ENCODE data around the gene PARN.

PARN gene

GRCh38 chr16:14472357-14472756, 157.7 kb downstream of the PARN start:
- no peaks in the 10 kb centered on the region for H3K9me3 ChIP-seq (ENCODE audit: low read length)
- H3K27ac ChIP-seq (ENCODE audit: low read depth, low read length), result no peak overlapping the region
- no peaks in the 10 kb centered on the region for H3K4me1 ChIP-seq (ENCODE audit: insufficient read depth, low read length)
- H3K27me3 ChIP-seq (ENCODE audit: control insufficient read depth in 1 of 2, insufficient read depth in 2 of 2, low read length in 2 of 2), result no peaks in the 10 kb centered on the region
- no peak overlapping the region for H3K4me3 ChIP-seq (ENCODE audit: low read depth in 1 of 2, low read length in 2 of 2)
- H3K9ac ChIP-seq (ENCODE audit: low read length), result no peak overlapping the region
- H3K36me3 ChIP-seq (ENCODE audit: insufficient read depth, low read length), result no peaks in the 10 kb centered on the region

GRCh38 chr16:14470788-14471187, 159.3 kb downstream of the PARN start:
- Histone ChIP-seq H3K27me3 (ENCODE audit: control insufficient read depth in 1 of 2, insufficient read depth in 2 of 2, low read length in 2 of 2) (no peaks in the 10 kb centered on the region), H3K4me1 (ENCODE audit: insufficient read depth, low read length) (no peaks in the 10 kb centered on the region), H3K36me3 (ENCODE audit: insufficient read depth, low read length) (no peaks in the 10 kb centered on the region), H3K9ac (ENCODE audit: low read length) (no peak overlapping the region), H3K9me3 (ENCODE audit: low read length) (no peaks in the 10 kb centered on the region), H3K4me3 (ENCODE audit: low read depth in 1 of 2, low read length in 2 of 2) (no peak overlapping the region), H3K27ac (ENCODE audit: low read depth, low read length) (no peak overlapping the region)

GRCh38 chr16:14465799-14466198, 164.3 kb downstream of the PARN start:
- H3K9ac ChIP-seq (ENCODE audit: low read length), result no peak overlapping the region
- H3K4me3 ChIP-seq (ENCODE audit: low read depth in 1 of 2, low read length in 2 of 2), result no peak overlapping the region
- no peaks in the 10 kb centered on the region for H3K27me3 ChIP-seq (ENCODE audit: control insufficient read depth in 1 of 2, insufficient read depth in 2 of 2, low read length in 2 of 2)

GRCh38 chr16:14464796-14465195, 165.3 kb downstream of the PARN start:
- H3K36me3 ChIP-seq (ENCODE audit: insufficient read depth, low read length), result no peaks in the 10 kb centered on the region
- no peaks in the 10 kb centered on the region for H3K9me3 ChIP-seq (ENCODE audit: low read length)
- no peaks in the 10 kb centered on the region for H3K27me3 ChIP-seq (ENCODE audit: control insufficient read depth in 1 of 2, insufficient read depth in 2 of 2, low read length in 2 of 2)
- no peak overlapping the region for H3K27ac ChIP-seq (ENCODE audit: low read depth, low read length)
- no peaks in the 10 kb centered on the region for H3K4me1 ChIP-seq (ENCODE audit: insufficient read depth, low read length)
- no peak overlapping the region for H3K4me3 ChIP-seq (ENCODE audit: low read depth in 1 of 2, low read length in 2 of 2)
- H3K9ac ChIP-seq (ENCODE audit: low read length), result no peak overlapping the region

More at GRCh38 chr16:14465799-14466198, 164.3 kb downstream of the PARN start:
- Histone ChIP-seq H3K36me3 (ENCODE audit: insufficient read depth, low read length) (no peaks in the 10 kb centered on the region), H3K27ac (ENCODE audit: low read depth, low read length) (no peak overlapping the region), H3K9me3 (ENCODE audit: low read length) (no peaks in the 10 kb centered on the region), H3K4me1 (ENCODE audit: insufficient read depth, low read length) (no peaks in the 10 kb centered on the region)

GRCh38 chr16:14464192-14464591, 165.9 kb downstream of the PARN start:
- Histone ChIP-seq H3K9me3 (ENCODE audit: low read length) (no peaks in the 10 kb centered on the region), H3K4me3 (ENCODE audit: low read depth in 1 of 2, low read length in 2 of 2) (no peak overlapping the region), H3K36me3 (ENCODE audit: insufficient read depth, low read length) (no peaks in the 10 kb centered on the region), H3K4me1 (ENCODE audit: insufficient read depth, low read length) (no peaks in the 10 kb centered on the region), H3K27ac (ENCODE audit: low read depth, low read length) (no peak overlapping the region), H3K27me3 (ENCODE audit: control insufficient read depth in 1 of 2, insufficient read depth in 2 of 2, low read length in 2 of 2) (no peaks in the 10 kb centered on the region), H3K9ac (ENCODE audit: low read length) (no peak overlapping the region)

- no peak overlapping the region for H3K27ac ChIP-seq (ENCODE audit: low read depth, low read length)
- no peaks in the 10 kb centered on the region for H3K36me3 ChIP-seq (ENCODE audit: insufficient read depth, low read length)
- no peaks in the 10 kb centered on the region for H3K9me3 ChIP-seq (ENCODE audit: low read length)
- H3K4me1 ChIP-seq (ENCODE audit: insufficient read depth, low read length), result no peaks in the 10 kb centered on the region
- no peak overlapping the region for H3K9ac ChIP-seq (ENCODE audit: low read length)
- no peak overlapping the region for H3K4me3 ChIP-seq (ENCODE audit: low read depth in 1 of 2, low read length in 2 of 2)
- H3K27me3 ChIP-seq (ENCODE audit: control insufficient read depth in 1 of 2, insufficient read depth in 2 of 2, low read length in 2 of 2), result no peaks in the 10 kb centered on the region
These were observed 167.2 kb downstream of the PARN start for GRCh38 chr16:14462811-14463210.

GRCh38 chr16:14460726-14461125, 169.3 kb downstream of the PARN start:
- no peaks in the 10 kb centered on the region for H3K9me3 ChIP-seq (ENCODE audit: low read length)
- H3K4me3 ChIP-seq (ENCODE audit: low read depth in 1 of 2, low read length in 2 of 2), result no peak overlapping the region
- no peaks in the 10 kb centered on the region for H3K4me1 ChIP-seq (ENCODE audit: insufficient read depth, low read length)
- H3K27ac ChIP-seq (ENCODE audit: low read depth, low read length), result no peak overlapping the region
- no peaks in the 10 kb centered on the region for H3K36me3 ChIP-seq (ENCODE audit: insufficient read depth, low read length)
- H3K9ac ChIP-seq (ENCODE audit: low read length), result no peak overlapping the region
- no peaks in the 10 kb centered on the region for H3K27me3 ChIP-seq (ENCODE audit: control insufficient read depth in 1 of 2, insufficient read depth in 2 of 2, low read length in 2 of 2)

GRCh38 chr16:14458576-14458975, 171.5 kb downstream of the PARN start:
- H3K9me3 ChIP-seq (ENCODE audit: low read length), result no peaks in the 10 kb centered on the region
- H3K27ac ChIP-seq (ENCODE audit: low read depth, low read length), result no peak overlapping the region

GRCh38 chr16:14456793-14457481, 173.1 kb downstream of the PARN start:
- no peaks in the 10 kb centered on the region for H3K27me3 ChIP-seq (ENCODE audit: control insufficient read depth in 1 of 2, insufficient read depth in 2 of 2, low read length in 2 of 2)
- no peak overlapping the region for H3K4me3 ChIP-seq (ENCODE audit: low read depth in 1 of 2, low read length in 2 of 2)
- H3K9ac ChIP-seq (ENCODE audit: low read length), result no peak overlapping the region
- no peaks in the 10 kb centered on the region for H3K9me3 ChIP-seq (ENCODE audit: low read length)
- no peaks in the 10 kb centered on the region for H3K4me1 ChIP-seq (ENCODE audit: insufficient read depth, low read length)
- no peaks in the 10 kb centered on the region for H3K36me3 ChIP-seq (ENCODE audit: insufficient read depth, low read length)
- H3K27ac ChIP-seq (ENCODE audit: low read depth, low read length), result no peak overlapping the region

More at GRCh38 chr16:14458576-14458975, 171.5 kb downstream of the PARN start:
- no peaks in the 10 kb centered on the region for H3K4me1 ChIP-seq (ENCODE audit: insufficient read depth, low read length)
- no peaks in the 10 kb centered on the region for H3K27me3 ChIP-seq (ENCODE audit: control insufficient read depth in 1 of 2, insufficient read depth in 2 of 2, low read length in 2 of 2)
- H3K4me3 ChIP-seq (ENCODE audit: low read depth in 1 of 2, low read length in 2 of 2), result no peak overlapping the region
- H3K36me3 ChIP-seq (ENCODE audit: insufficient read depth, low read length), result no peaks in the 10 kb centered on the region
- H3K9ac ChIP-seq (ENCODE audit: low read length), result no peak overlapping the region

- H3K4me3 ChIP-seq (ENCODE audit: low read depth in 1 of 2, low read length in 2 of 2), result no peak overlapping the region
- H3K9me3 ChIP-seq (ENCODE audit: low read length), result no peaks in the 10 kb centered on the region
- no peaks in the 10 kb centered on the region for H3K36me3 ChIP-seq (ENCODE audit: insufficient read depth, low read length)
- H3K9ac ChIP-seq (ENCODE audit: low read length), result no peak overlapping the region
- no peaks in the 10 kb centered on the region for H3K4me1 ChIP-seq (ENCODE audit: insufficient read depth, low read length)
- H3K27ac ChIP-seq (ENCODE audit: low read depth, low read length), result no peak overlapping the region
- H3K27me3 ChIP-seq (ENCODE audit: control insufficient read depth in 1 of 2, insufficient read depth in 2 of 2, low read length in 2 of 2), result no peaks in the 10 kb centered on the region
These were observed 174.5 kb downstream of the PARN start for GRCh38 chr16:14455573-14455972.

- Histone ChIP-seq H3K27ac (ENCODE audit: low read depth, low read length) (no peak overlapping the region), H3K9ac (ENCODE audit: low read length) (no peak overlapping the region), H3K9me3 (ENCODE audit: low read length) (no peaks in the 10 kb centered on the region), H3K27me3 (ENCODE audit: control insufficient read depth in 1 of 2, insufficient read depth in 2 of 2, low read length in 2 of 2) (no peaks in the 10 kb centered on the region), H3K4me3 (ENCODE audit: low read depth in 1 of 2, low read length in 2 of 2) (no peak overlapping the region), H3K36me3 (ENCODE audit: insufficient read depth, low read length) (no peaks in the 10 kb centered on the region), H3K4me1 (ENCODE audit: insufficient read depth, low read length) (no peaks in the 10 kb centered on the region)
These were observed 175.7 kb downstream of the PARN start for GRCh38 chr16:14454391-14454790.

- no peak overlapping the region for H3K27ac ChIP-seq (ENCODE audit: low read depth, low read length)
- no peaks in the 10 kb centered on the region for H3K36me3 ChIP-seq (ENCODE audit: insufficient read depth, low read length)
- no peaks in the 10 kb centered on the region for H3K9me3 ChIP-seq (ENCODE audit: low read length)
- no peaks in the 10 kb centered on the region for H3K4me1 ChIP-seq (ENCODE audit: insufficient read depth, low read length)
- H3K9ac ChIP-seq (ENCODE audit: low read length), result no peak overlapping the region
- H3K4me3 ChIP-seq (ENCODE audit: low read depth in 1 of 2, low read length in 2 of 2), result no peak overlapping the region
- no peaks in the 10 kb centered on the region for H3K27me3 ChIP-seq (ENCODE audit: control insufficient read depth in 1 of 2, insufficient read depth in 2 of 2, low read length in 2 of 2)
These were observed 178.0 kb downstream of the PARN start for GRCh38 chr16:14452066-14452465.

Data from muscle layer of colon (tissue), 2 donors.